GM18861 (cell line): ENCODE measurements around the gene LZTS2.

Source experiments
- ATAC-seq: cut with Tn5 transposase; IDR thresholded peaks from one replicate; pipeline ENCODE4 v1.9.1; 2021; ENCODE audit not compliant: unreplicated experiment

LZTS2 gene

GRCh38 chr10:100998183-100998990, 1.2 kb upstream of the LZTS2 start:
- ATAC-seq: no peak

GRCh38 chr10:100998991-100999741, 442 bp upstream of the LZTS2 start:
- peak; percentile 32 for ATAC-seq

- no peak for ATAC-seq
These were observed 713 bp downstream of the LZTS2 start for GRCh38 chr10:101000127-101000914.

GRCh38 chr10:101000915-101001658, 1.5 kb downstream of the LZTS2 start:
- no peak for ATAC-seq

GRCh38 chr10:101001659-101002035, 2.0 kb downstream of the LZTS2 start:
- ATAC-seq: no peak

- ATAC-seq: no peak
These were observed 2.8 kb downstream of the LZTS2 start for GRCh38 chr10:101002456-101002855.

- no peak for ATAC-seq
These were observed 4.1 kb downstream of the LZTS2 start for GRCh38 chr10:101003639-101004206.

- no peak for ATAC-seq
These were observed 5.8 kb downstream of the LZTS2 start for GRCh38 chr10:101005361-101005760.

GRCh38 chr10:101005869-101006567, 6.4 kb downstream of the LZTS2 start:
- no peak for ATAC-seq

- no peak for ATAC-seq
These were observed 7.0 kb downstream of the LZTS2 start for GRCh38 chr10:101006593-101007098.

- ATAC-seq: no peak
These were observed 7.6 kb downstream of the LZTS2 start for GRCh38 chr10:101007099-101007711.

- no peak for ATAC-seq
These were observed 8.6 kb downstream of the LZTS2 start for GRCh38 chr10:101007915-101008822.

GRCh38 chr10:101008823-101009423, 9.3 kb downstream of the LZTS2 start:
- no peak for ATAC-seq

GRCh38 chr10:101010329-101010728, 10.7 kb downstream of the LZTS2 start:
- ATAC-seq: no peak

GRCh38 chr10:101011517-101012423, 12.2 kb downstream of the LZTS2 start:
- no peak for ATAC-seq

- peak; percentile 77 for ATAC-seq
These were observed 13.1 kb downstream of the LZTS2 start for GRCh38 chr10:101012525-101013364.
